Left lung (tissue), 10 donors: ENCODE data around the gene DHRS7B. TPM values are rescaled to one million over a fixed set of nuclear protein-coding genes. Genes with fewer than 3 reads are reported as not detected.
A peak's percentile ranks its signal among the peaks of the same experiment; 100 is the strongest.

Experiments used
- ATAC-seq: fragments of 200-7000 bp; cut with Tn5 transposase; one replicate; pipeline ENCODE4 v1.9.1; 2020; ENCODE audit warnings: moderate library complexity
- DNase-seq, 4 donors: peaks; one replicate each; pipeline ENCODE4 v3.0.0-alpha.2; 2013 to 2020
- H3K27ac ChIP-seq, 2 donors: fragments of 200-600 bp; sonication (generic) in 1 of 2; one replicate each; pipeline versions ENCODE4 v1.5.0 to v1.8.0; 2020 to 2021
- H3K27me3 ChIP-seq, 2 donors: fragments of 200-600 bp; sonication (generic) in 1 of 2; one replicate each; pipeline versions ENCODE4 v1.5.0 to v1.8.0; 2020 to 2021
- H3K36me3 ChIP-seq, 2 donors: fragments of 200-600 bp; sonication (generic) in 1 of 2; one replicate each; pipeline versions ENCODE4 v1.5.0 to v1.8.0; 2020 to 2021
- H3K4me1 ChIP-seq, 2 donors: fragments of 200-600 bp; one replicate each; pipeline ENCODE4 v1.8.0; 2021
- H3K4me3 ChIP-seq, 2 donors: fragments of 200-600 bp; sonication (generic) in 1 of 2; one replicate each; pipeline versions ENCODE4 v1.5.0 to v1.8.0; 2020 to 2021; ENCODE audit warnings: mild to moderate bottlenecking in 1 of 2
- H3K9me3 ChIP-seq, 2 donors: fragments of 200-600 bp; sonication (generic) in 1 of 2; one replicate each; pipeline versions ENCODE4 v1.5.0 to v1.8.0; 2020 to 2021
- intact Hi-C, 2 donors: fragments of 100-400 bp; cut with DNase I; formaldehyde crosslinking; loops; one replicate each; pipeline versions ENCODE4 v1.11.2 to v1.14.2; 2022
- polyA plus RNA-seq, 6 donors: library from polyadenylated mRNA; unstranded; fragments of 120-200 nt; gene quantifications; one replicate each; pipeline ENCODE4 v1.2.1, GENCODE V29; 2013; ENCODE audit not compliant: insufficient read length in 6 of 6
- total RNA-seq, 2 donors: library from RNA; stranded (reverse); fragmentation: NEBNext Ultra II Directional; extraction: Animal tissue kit (Norgen Biotek cat#: 25700); gene quantifications; one replicate each; pipeline ENCODE4 v1.2.1, GENCODE V29; 2021
- TF ChIP-seq, protein P1 (sequence below), 2 donors: fragments of 200-600 bp; sonication (generic) in 1 of 2; IDR thresholded peaks; one replicate each; pipeline versions ENCODE4 v1.5.0 to v1.8.0; 2021; ENCODE audit warnings: antibody characterized with exemption in 2 of 2
- donor health status: DM: no; HTN: yes; CAD: no.
- donor health status: DM: no; HTN: no; CAD: no.

DHRS7B gene
- total and polyA plus RNA-seq, 8 donors: 22.5 to 29.1 (median 25.0) TPM

GRCh38 chr17:21129023-21129681, 2.4 kb downstream of the DHRS7B start:
- TF ChIP-seq, protein P1, sequence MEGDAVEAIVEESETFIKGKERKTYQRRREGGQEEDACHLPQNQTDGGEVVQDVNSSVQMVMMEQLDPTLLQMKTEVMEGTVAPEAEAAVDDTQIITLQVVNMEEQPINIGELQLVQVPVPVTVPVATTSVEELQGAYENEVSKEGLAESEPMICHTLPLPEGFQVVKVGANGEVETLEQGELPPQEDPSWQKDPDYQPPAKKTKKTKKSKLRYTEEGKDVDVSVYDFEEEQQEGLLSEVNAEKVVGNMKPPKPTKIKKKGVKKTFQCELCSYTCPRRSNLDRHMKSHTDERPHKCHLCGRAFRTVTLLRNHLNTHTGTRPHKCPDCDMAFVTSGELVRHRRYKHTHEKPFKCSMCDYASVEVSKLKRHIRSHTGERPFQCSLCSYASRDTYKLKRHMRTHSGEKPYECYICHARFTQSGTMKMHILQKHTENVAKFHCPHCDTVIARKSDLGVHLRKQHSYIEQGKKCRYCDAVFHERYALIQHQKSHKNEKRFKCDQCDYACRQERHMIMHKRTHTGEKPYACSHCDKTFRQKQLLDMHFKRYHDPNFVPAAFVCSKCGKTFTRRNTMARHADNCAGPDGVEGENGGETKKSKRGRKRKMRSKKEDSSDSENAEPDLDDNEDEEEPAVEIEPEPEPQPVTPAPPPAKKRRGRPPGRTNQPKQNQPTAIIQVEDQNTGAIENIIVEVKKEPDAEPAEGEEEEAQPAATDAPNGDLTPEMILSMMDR (IDR thresholded peaks at IDR 0.05): peak in 1 of 2 donors; percentile 44
- H3K9me3 ChIP-seq: peaks cover 0 to 3% of the 10 kb centered on the region in 2 donors
- ATAC-seq (no peak), DNase-seq (peak in 1 of 4 donors; percentile 59)
- no peak overlapping the region for H3K27ac ChIP-seq
- peaks cover 9 to 69% of the 10 kb centered on the region in 2 donors for H3K4me1 ChIP-seq
- no peaks in the 10 kb centered on the region for H3K27me3 ChIP-seq
- intact Hi-C loops: no loop called here
- H3K4me3 ChIP-seq: no peak overlapping the region
- H3K36me3 ChIP-seq: no peaks in the 10 kb centered on the region

- intact Hi-C loops: no loop called here
- DNase-seq (no peak), ATAC-seq (no peak)
- Histone ChIP-seq H3K27ac (peak overlapping the region in 1 of 2 donors; percentile 77), H3K27me3 (no peaks in the 10 kb centered on the region), H3K36me3 (no peaks in the 10 kb centered on the region), H3K9me3 (peaks cover 0 to 15% of the 10 kb centered on the region in 2 donors), H3K4me1 (peaks cover 9 to 51% of the 10 kb centered on the region in 2 donors), H3K4me3 (no peak overlapping the region)
- TF ChIP-seq, protein P1 (IDR thresholded peaks at IDR 0.05): no peak
These were observed 4.4 kb downstream of the DHRS7B start for GRCh38 chr17:21131137-21131536.

DNA sequence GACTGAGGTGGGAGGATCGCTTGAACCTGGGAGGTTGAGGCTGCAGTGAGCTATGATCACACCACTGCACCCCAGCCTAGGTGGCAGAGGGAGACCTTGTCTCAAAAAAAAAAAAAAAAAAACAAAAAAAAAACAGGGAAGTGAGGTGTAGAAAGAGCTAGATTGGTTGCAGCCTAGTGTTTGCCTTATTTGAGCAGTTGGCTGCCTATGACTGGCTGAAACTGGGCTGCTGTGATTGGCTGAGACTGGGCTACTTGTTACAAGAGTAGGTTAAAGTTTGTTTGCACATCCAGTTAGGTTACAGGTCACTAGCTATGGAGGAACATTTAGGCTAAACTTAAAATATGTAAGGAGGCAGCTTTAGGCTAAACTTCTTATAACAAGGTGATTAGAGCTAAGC, 5.7 kb downstream of the DHRS7B start:
- H3K4me1 ChIP-seq: peaks cover 6 to 46% of the 10 kb centered on the region in 2 donors
- H3K27me3 ChIP-seq: no peaks in the 10 kb centered on the region
- DNase-seq (no peak), ATAC-seq (peak; percentile 41)
- peak overlapping the region in 1 of 2 donors; percentile 77 for H3K27ac ChIP-seq
- intact Hi-C loops: no loop called here
- H3K36me3 ChIP-seq: no peaks in the 10 kb centered on the region
- H3K9me3 ChIP-seq: peaks cover 0 to 25% of the 10 kb centered on the region in 2 donors
- H3K4me3 ChIP-seq: no peak overlapping the region
- TF ChIP-seq, protein P1 (IDR thresholded peaks at IDR 0.05): no peak

- intact Hi-C loops: no loop called here
- H3K27ac ChIP-seq: no peak overlapping the region
- peaks cover 0 to 28% of the 10 kb centered on the region in 2 donors for H3K9me3 ChIP-seq
- ATAC-seq (no peak), DNase-seq (no peak)
- H3K36me3 ChIP-seq: no peaks in the 10 kb centered on the region
- TF ChIP-seq, protein P1 (IDR thresholded peaks at IDR 0.05): no peak
- no peak overlapping the region for H3K4me3 ChIP-seq
- peaks cover 6 to 30% of the 10 kb centered on the region in 2 donors for H3K4me1 ChIP-seq
- H3K27me3 ChIP-seq: no peaks in the 10 kb centered on the region
These were observed 7.8 kb downstream of the DHRS7B start for GRCh38 chr17:21134559-21134958.

GRCh38 chr17:21140911-21141310, 14.1 kb downstream of the DHRS7B start:
- ATAC-seq (no peak), DNase-seq (no peak)
- intact Hi-C loops: no loop called here
- Histone ChIP-seq H3K36me3 (no peaks in the 10 kb centered on the region), H3K9me3 (peaks cover 0 to 14% of the 10 kb centered on the region in 2 donors), H3K4me3 (no peak overlapping the region), H3K4me1 (peaks cover 0 to 35% of the 10 kb centered on the region in 2 donors), H3K27ac (no peak overlapping the region), H3K27me3 (no peaks in the 10 kb centered on the region)
- TF ChIP-seq, protein P1 (IDR thresholded peaks at IDR 0.05): no peak
